T-cell (primary cell): ENCODE data around the gene PSG7. TPM values are rescaled to one million over a fixed set of nuclear protein-coding genes. Genes with fewer than 3 reads are reported as not detected.
"Not testable (repeated sequence)": the region's sequence is repeated elsewhere in the genome, so short reads cannot be mapped to it uniquely, and the experiment has no call there.

Experiments used
- ATAC-seq, 4 experiments: fragments of 200-7000 bp in 3 of 4; fragments of 150-1000 bp in 1 of 4; cut with Tn5 transposase; replicated peaks in 1 of 4; 1 replicate in 3 of 4; 2 replicates in 1 of 4; pipeline ENCODE4 v1.10.0; 2021; ENCODE audit warnings: moderate library complexity in 3 of 4, mild to moderate bottlenecking in 2 of 4, moderate number of reproducible peaks in 1 of 4
- CTCF ChIA-PET, 2 donors: fragments of 300-600 bp; sonication (Branson Sonifier 250); formaldehyde crosslinking; loops; one replicate each; lab custom pipeline; 2022; ENCODE audit warnings: antibody characterized with exemption in 2 of 2; lab: Charles Lee
- POLR2A ChIA-PET, 2 donors: fragments of 300-600 bp; sonication (Branson Sonifier 250); formaldehyde crosslinking; loops; one replicate each; lab custom pipeline; 2022; ENCODE audit warnings: antibody characterized with exemption in 2 of 2; lab: Charles Lee
- DNase-seq, 35 experiments: peaks; one replicate each; pipeline versions ENCODE4 v3.0.0 to v3.0.0-alpha.2; 2013 to 2023
- H3K27ac ChIP-seq: one replicate; pipeline ENCODE4 v1.5.1; 2013; ENCODE audit warnings: low read length
- H3K27me3 ChIP-seq, 2 experiments: replicated peaks in 1 of 2; 1 replicate in 1 of 2; 2 replicates in 1 of 2; pipeline versions ENCODE4 v1.6.1 to v1.7.0; 2013; ENCODE audit warnings: low read length in 1 of 2, mixed read lengths in 1 of 2; ENCODE audit not compliant: control insufficient read depth in 2 of 2, insufficient read depth in 2 of 2; ENCODE audit errors: extremely low read depth in 1 of 2
- H3K36me3 ChIP-seq, 2 donors: 1 replicate in 1 of 2; 2 replicates in 1 of 2; pipeline versions ENCODE4 v1.6.1 to v1.7.0; 2013; ENCODE audit warnings: low read length in 1 of 2; ENCODE audit not compliant: control insufficient read depth in 2 of 2, insufficient read depth in 1 of 2; ENCODE audit errors: extremely low read depth in 1 of 2
- H3K4me1 ChIP-seq, 2 experiments: 1 replicate in 1 of 2; 2 replicates in 1 of 2; pipeline versions ENCODE4 v1.6.1 to v1.7.0; 2013; ENCODE audit warnings: low read length in 2 of 2, mixed read lengths in 1 of 2; ENCODE audit not compliant: insufficient read depth in 2 of 2, control insufficient read depth in 1 of 2; ENCODE audit errors: extremely low read depth in 1 of 2
- H3K4me3 ChIP-seq, 2 donors: 1 replicate in 1 of 2; 2 replicates in 1 of 2; pipeline versions ENCODE4 v1.5.1 to v1.7.0; 2013; ENCODE audit warnings: mild to moderate bottlenecking in 2 of 2, low read length in 1 of 2, moderate library complexity in 1 of 2; ENCODE audit not compliant: control insufficient read depth in 1 of 2; ENCODE audit errors: extremely low read depth in 1 of 2
- H3K9me3 ChIP-seq: 2 replicates; pipeline ENCODE4 v1.7.0; 2013
- H3K27ac Mint-ChIP-seq, 2 donors: one replicate each; pipeline ENCODE4 v1.8.0; 2020 to 2021; ENCODE audit warnings: mild to moderate bottlenecking in 2 of 2, mixed read lengths in 2 of 2
- H3K27me3 Mint-ChIP-seq, 2 donors: one replicate each; pipeline ENCODE4 v1.8.0; 2021 to 2022; ENCODE audit warnings: mixed read lengths in 2 of 2
- H3K36me3 Mint-ChIP-seq: one replicate; pipeline ENCODE4 v1.8.0; 2021; ENCODE audit warnings: mixed read lengths
- H3K4me1 Mint-ChIP-seq, 3 donors: one replicate each; pipeline ENCODE4 v1.8.0; 2020 to 2022; ENCODE audit warnings: mixed read lengths in 3 of 3, mild to moderate bottlenecking in 1 of 3
- H3K4me3 Mint-ChIP-seq, 3 donors: one replicate each; pipeline ENCODE4 v1.8.0; 2020 to 2022; ENCODE audit warnings: mild to moderate bottlenecking in 3 of 3, mixed read lengths in 3 of 3, moderate library complexity in 3 of 3
- H3K9me3 Mint-ChIP-seq, 3 donors: one replicate each; pipeline ENCODE4 v1.8.0; 2020 to 2022; ENCODE audit warnings: mixed read lengths in 3 of 3
- WGBS: methylation state at CpG from one replicate; pipeline ENCODE4 v1.1.5; 2013; ENCODE audit warnings: missing lambda C conversion rate; ENCODE audit not compliant: insufficient coverage; 5-methylcytosine and 5-hydroxymethylcytosine counted together
- total RNA-seq, 35 experiments: library from RNA in 6 of 35; stranded (reverse) in 6 of 35; fragments of 120-200 nt in 1 of 35; gene quantifications; one replicate each; pipeline versions ENCODE4 v1.2.1 to v1.2.4 and lab custom pipeline; 2013 to 2026

The PSG7 gene
- total RNA-seq (not detected), total RNA-seq (lab: John Stamatoyannopoulos, UW) (0 reads per million in 29 experiments)
- not detected for total RNA-seq (2013)

GRCh38 chr19:42937107-42937506 is at the start of gene PSG7:
PSG7 (minus strand) TSS chr19:42937207; CDS start chr19:42937076, 131 bp downstream.
- H3K27ac Mint-ChIP-seq, POLR2A ChIA-PET, H3K9me3 Mint-ChIP-seq, ATAC-seq, H3K27ac ChIP-seq, CTCF ChIA-PET, H3K27me3 ChIP-seq, H3K4me1 Mint-ChIP-seq, H3K4me1 ChIP-seq, DNase-seq, H3K4me3 ChIP-seq, H3K4me3 Mint-ChIP-seq, H3K36me3 Mint-ChIP-seq, H3K36me3 ChIP-seq, H3K9me3 ChIP-seq: not testable (repeated sequence)
- peaks cover 5 to 35% of the 10 kb centered on the region in 2 donors for H3K27me3 Mint-ChIP-seq
- 50% methylated on average over 1 of the region's 3 CpGs for WGBS

GRCh38 chr19:42985588-42985987 is 48.6 kb upstream of the PSG7 start:
- DNase-seq (no peak), ATAC-seq (no peak)
- Mint-ChIP-seq H3K36me3 (no peaks in the 10 kb centered on the region), H3K4me1 (no peaks in the 10 kb centered on the region), H3K4me3 (no peak overlapping the region), H3K27me3 (peaks cover 10 to 20% of the 10 kb centered on the region in 2 donors), H3K9me3 (peaks cover 4 to 9% (median 9%) of the 10 kb centered on the region in 3 donors), H3K27ac (no peak overlapping the region)
- Histone ChIP-seq H3K4me3 (no peak overlapping the region), H3K36me3 (no peaks in the 10 kb centered on the region), H3K4me1 (no peaks in the 10 kb centered on the region), H3K27ac (no peak overlapping the region), H3K27me3 (no peaks in the 10 kb centered on the region), H3K9me3 (no peaks in the 10 kb centered on the region)
- ChIA-PET POLR2A (no interaction called here), CTCF (no interaction called here)
- WGBS = 100% methylated on average over 1 of the region's 4 CpGs

GRCh38 chr19:42982111-42982510 is 45.1 kb upstream of the PSG7 start:
- peaks cover 10 to 13% of the 10 kb centered on the region in 2 donors for H3K27me3 Mint-ChIP-seq
- POLR2A ChIA-PET, H3K36me3 ChIP-seq, H3K36me3 Mint-ChIP-seq, DNase-seq, H3K4me1 Mint-ChIP-seq, H3K4me3 Mint-ChIP-seq, H3K4me3 ChIP-seq, ATAC-seq, H3K9me3 ChIP-seq, H3K27ac Mint-ChIP-seq, H3K27ac ChIP-seq, CTCF ChIA-PET, H3K27me3 ChIP-seq, H3K4me1 ChIP-seq: not testable (repeated sequence)
- peaks cover 6 to 11% (median 10%) of the 10 kb centered on the region in 3 donors for H3K9me3 Mint-ChIP-seq

GRCh38 chr19:42971451-42971850 is 34.4 kb upstream of the PSG7 start:
- H3K27me3 ChIP-seq, DNase-seq, H3K4me3 ChIP-seq, H3K27ac ChIP-seq, H3K27ac Mint-ChIP-seq, CTCF ChIA-PET, H3K36me3 ChIP-seq, H3K4me3 Mint-ChIP-seq, H3K27me3 Mint-ChIP-seq, ATAC-seq, H3K9me3 Mint-ChIP-seq, H3K9me3 ChIP-seq, H3K36me3 Mint-ChIP-seq, POLR2A ChIA-PET, H3K4me1 Mint-ChIP-seq, H3K4me1 ChIP-seq: not testable (repeated sequence)
- WGBS = 100% methylated on average over 1 of the region's 5 CpGs

- Mint-ChIP-seq H3K4me3 (no peak overlapping the region), H3K27me3 (peaks cover 0 to 4% of the 10 kb centered on the region in 2 donors), H3K36me3 (no peaks in the 10 kb centered on the region), H3K9me3 (peaks cover 0 to 5% (median 0%) of the 10 kb centered on the region in 3 donors), H3K27ac (no peak overlapping the region), H3K4me1 (no peaks in the 10 kb centered on the region)
- DNase-seq = no peak
- Histone ChIP-seq H3K27ac (no peak overlapping the region), H3K4me3 (no peak overlapping the region), H3K27me3 (no peaks in the 10 kb centered on the region), H3K9me3 (no peaks in the 10 kb centered on the region), H3K36me3 (no peaks in the 10 kb centered on the region), H3K4me1 (no peaks in the 10 kb centered on the region)
- CTCF ChIA-PET = no interaction called here
- WGBS = 80% methylated on average over 1 of the region's 2 CpGs
- POLR2A ChIA-PET = no interaction called here
- no peak for ATAC-seq
These were observed 28.2 kb upstream of the PSG7 start for GRCh38 chr19:42965176-42965575.

GRCh38 chr19:42961119-42961518 is 24.1 kb upstream of the PSG7 start:
- Mint-ChIP-seq H3K9me3 (peaks cover 0 to 14% (median 0%) of the 10 kb centered on the region in 3 donors), H3K36me3 (no peaks in the 10 kb centered on the region), H3K4me1 (no peaks in the 10 kb centered on the region), H3K27ac (no peak overlapping the region), H3K4me3 (no peak overlapping the region), H3K27me3 (peaks cover 0 to 9% of the 10 kb centered on the region in 2 donors)
- H3K27ac ChIP-seq = no peak overlapping the region
- no peaks in the 10 kb centered on the region for H3K4me1 ChIP-seq
- DNase-seq (no peak), ATAC-seq (no peak)
- POLR2A ChIA-PET = no interaction called here
- H3K36me3 ChIP-seq = no peaks in the 10 kb centered on the region
- no CpG with 5 or more reads among the region's 6 CpGs for WGBS
- no peak overlapping the region for H3K4me3 ChIP-seq
- no peaks in the 10 kb centered on the region for H3K9me3 ChIP-seq
- H3K27me3 ChIP-seq = no peaks in the 10 kb centered on the region
- CTCF ChIA-PET = no interaction called here

- H3K27ac Mint-ChIP-seq, DNase-seq, H3K27ac ChIP-seq, H3K36me3 ChIP-seq, CTCF ChIA-PET, H3K27me3 ChIP-seq, H3K36me3 Mint-ChIP-seq, H3K4me3 ChIP-seq, H3K4me3 Mint-ChIP-seq, H3K4me1 Mint-ChIP-seq, H3K9me3 Mint-ChIP-seq, H3K9me3 ChIP-seq, H3K4me1 ChIP-seq, ATAC-seq, POLR2A ChIA-PET: not testable (repeated sequence)
- peaks cover 0 to 13% of the 10 kb centered on the region in 2 donors for H3K27me3 Mint-ChIP-seq
- WGBS = 28% methylated on average over 2 of the region's 4 CpGs
These were observed 15.1 kb upstream of the PSG7 start for GRCh38 chr19:42952126-42952525.
